Measurements from ENCODE around the gene SULT1A3.
"Not testable (repeated sequence)": the region's sequence is repeated elsewhere in the genome, so short reads cannot be mapped to it uniquely, and the experiment has no call there.

DNA sequence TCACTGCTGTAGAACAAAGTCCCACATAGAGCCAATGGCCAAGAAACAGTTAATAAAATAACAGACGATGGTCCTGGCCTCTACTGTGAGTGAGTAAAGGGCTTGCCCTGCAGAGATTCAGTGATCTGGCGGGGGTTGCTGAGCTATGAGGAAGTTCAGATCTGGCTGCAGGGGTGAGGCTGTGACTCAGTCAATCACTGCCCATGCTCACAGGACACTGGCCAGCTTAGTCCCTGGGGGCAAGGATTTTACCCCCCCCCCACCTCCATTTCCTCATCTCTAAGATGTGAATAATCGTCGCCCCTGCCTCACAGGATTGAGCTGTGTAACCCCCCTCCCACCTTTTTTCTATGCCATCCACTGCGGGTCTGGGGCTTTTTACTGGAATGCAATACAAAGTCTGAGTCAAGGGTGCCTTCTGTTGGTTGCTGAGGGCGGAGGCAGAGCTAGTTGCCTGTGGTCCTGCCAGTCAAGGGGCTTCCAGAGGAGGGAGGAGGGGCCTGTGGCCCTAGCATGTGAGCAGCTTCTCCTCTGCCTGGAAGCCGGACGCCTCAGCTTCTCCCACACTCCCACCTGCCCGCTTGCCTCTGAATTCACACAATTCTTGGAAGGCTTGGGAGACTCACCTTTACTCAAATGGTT lies 8.1 kb downstream of the SULT1A3 start:
- TF ChIP-seq, protein P1, sequence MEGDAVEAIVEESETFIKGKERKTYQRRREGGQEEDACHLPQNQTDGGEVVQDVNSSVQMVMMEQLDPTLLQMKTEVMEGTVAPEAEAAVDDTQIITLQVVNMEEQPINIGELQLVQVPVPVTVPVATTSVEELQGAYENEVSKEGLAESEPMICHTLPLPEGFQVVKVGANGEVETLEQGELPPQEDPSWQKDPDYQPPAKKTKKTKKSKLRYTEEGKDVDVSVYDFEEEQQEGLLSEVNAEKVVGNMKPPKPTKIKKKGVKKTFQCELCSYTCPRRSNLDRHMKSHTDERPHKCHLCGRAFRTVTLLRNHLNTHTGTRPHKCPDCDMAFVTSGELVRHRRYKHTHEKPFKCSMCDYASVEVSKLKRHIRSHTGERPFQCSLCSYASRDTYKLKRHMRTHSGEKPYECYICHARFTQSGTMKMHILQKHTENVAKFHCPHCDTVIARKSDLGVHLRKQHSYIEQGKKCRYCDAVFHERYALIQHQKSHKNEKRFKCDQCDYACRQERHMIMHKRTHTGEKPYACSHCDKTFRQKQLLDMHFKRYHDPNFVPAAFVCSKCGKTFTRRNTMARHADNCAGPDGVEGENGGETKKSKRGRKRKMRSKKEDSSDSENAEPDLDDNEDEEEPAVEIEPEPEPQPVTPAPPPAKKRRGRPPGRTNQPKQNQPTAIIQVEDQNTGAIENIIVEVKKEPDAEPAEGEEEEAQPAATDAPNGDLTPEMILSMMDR (conservative IDR thresholded peaks at IDR 0.05 in 1 of 2, IDR thresholded peaks at IDR 0.05 in 1 of 2; ENCODE audit: extremely low read depth in 1 of 2, insufficient read depth in 1 of 2, low read depth in 1 of 2, low read length in 2 of 2), result not testable (repeated sequence)
- TF ChIP-seq EZH2 (IDR thresholded peaks at IDR 0.05; ENCODE audit: borderline replicate concordance, low read length), result not testable (repeated sequence)
